ENCODE results near the gene FMN1. TPM values are rescaled to one million over a fixed set of nuclear protein-coding genes. Genes with fewer than 3 reads are reported as not detected.
A peak's percentile ranks its signal among the peaks of the same experiment; 100 is the strongest.

The FMN1 gene
- total RNA-seq, 1 donor from 2014 or later = 7.8 TPM

- no peak for DNase-seq (ENCODE audit: low read depth)
Measured at GRCh38 chr15:32884146-32884545, 310.4 kb downstream of the FMN1 start.

- no peak for DNase-seq (ENCODE audit: low read depth)
Measured at GRCh38 chr15:32882955-32883354, 311.6 kb downstream of the FMN1 start.

- DNase-seq (ENCODE audit: low read depth) = no peak
Measured at GRCh38 chr15:32881528-32881927, 313.0 kb downstream of the FMN1 start.

- no peak for DNase-seq (ENCODE audit: low read depth)
Measured at GRCh38 chr15:32880642-32881041, 313.9 kb downstream of the FMN1 start.

- DNase-seq (ENCODE audit: low read depth) = no peak
Measured at GRCh38 chr15:32879980-32880379, 314.5 kb downstream of the FMN1 start.

- DNase-seq (ENCODE audit: low read depth) = peak; percentile 32
Measured at GRCh38 chr15:32878869-32879805, 315.4 kb downstream of the FMN1 start.

- DNase-seq (ENCODE audit: low read depth) = peak; percentile 35
Measured at GRCh38 chr15:32878342-32878741, 316.2 kb downstream of the FMN1 start.

GRCh38 chr15:32877252-32878019 is 317.1 kb downstream of the FMN1 start:
- DNase-seq (ENCODE audit: low read depth) = peak; percentile 25

GRCh38 chr15:32873284-32874114 is 321.0 kb downstream of the FMN1 start:
- DNase-seq (ENCODE audit: low read depth) = no peak

GRCh38 chr15:32872621-32873283 is 321.8 kb downstream of the FMN1 start:
- no peak for DNase-seq (ENCODE audit: low read depth)

- no peak for DNase-seq (ENCODE audit: low read depth)
Measured at GRCh38 chr15:32871883-32872282, 322.6 kb downstream of the FMN1 start.

- DNase-seq (ENCODE audit: low read depth) = peak; percentile 77
Measured at GRCh38 chr15:32870240-32871033, 324.1 kb downstream of the FMN1 start.

GRCh38 chr15:32869776-32870175 is 324.7 kb downstream of the FMN1 start:
- DNase-seq (ENCODE audit: low read depth) = no peak

- peak; percentile 94 for DNase-seq (ENCODE audit: low read depth)
Measured at GRCh38 chr15:32867313-32867626, 327.2 kb downstream of the FMN1 start.

GRCh38 chr15:32866454-32867312 is 327.8 kb downstream of the FMN1 start:
- DNase-seq (ENCODE audit: low read depth) = peak; percentile 60

- DNase-seq (ENCODE audit: low read depth) = no peak
Measured at GRCh38 chr15:32864841-32865240, 329.7 kb downstream of the FMN1 start.

- DNase-seq (ENCODE audit: low read depth) = no peak
Measured at GRCh38 chr15:32864051-32864450, 330.5 kb downstream of the FMN1 start.

GRCh38 chr15:32861761-32862160 is 332.8 kb downstream of the FMN1 start:
- DNase-seq (ENCODE audit: low read depth) = peak; percentile 76

GRCh38 chr15:32861174-32861573 is 333.3 kb downstream of the FMN1 start:
- no peak for DNase-seq (ENCODE audit: low read depth)

GRCh38 chr15:32859996-32860395 is 334.5 kb downstream of the FMN1 start:
- no peak for DNase-seq (ENCODE audit: low read depth)

Data from renal cortical epithelial cell (primary cell).